H1 (cell line): ENCODE data around the gene CD247. TPM values are rescaled to one million over a fixed set of nuclear protein-coding genes. Genes with fewer than 3 reads are reported as not detected.
A peak's percentile ranks its signal among the peaks of the same experiment; 100 is the strongest.

Source experiments
- CTCF ChIA-PET: fragments of 300-600 bp; sonication (Branson Sonifier 250); formaldehyde crosslinking; loops from one replicate; lab custom pipeline; 2021; ENCODE audit not compliant: partially characterized antibody; lab: Charles Lee
- POLR2A ChIA-PET: fragments of 300-600 bp; sonication (Branson Sonifier 250); formaldehyde crosslinking; loops from one replicate; lab custom pipeline; 2021; ENCODE audit warnings: inconsistent platforms; ENCODE audit not compliant: partially characterized antibody; lab: Charles Lee
- DNase-seq, 2 experiments: peaks; one replicate each; pipeline versions ENCODE4 v3.0.0 to v3.0.0-alpha.2; 2010 to 2022; ENCODE audit warnings: low spot score in 2 of 2, low read depth in 1 of 2, mixed read lengths in 1 of 2
- FAIRE-seq: peaks from 2 replicates; lab custom pipeline; 2011; peaks lifted over from hg19 to GRCh38; lab: Jason Lieb, UNC
- H2AFZ ChIP-seq: 2 replicates; pipeline ENCODE4 v1.8.1; 2012; ENCODE audit warnings: low read length, inconsistent platforms
- H2AK5ac ChIP-seq: 2 replicates; pipeline ENCODE4 v1.6.1; 2013; ENCODE audit warnings: low read depth, low read length
- H2BK120ac ChIP-seq: replicated peaks from 2 replicates; pipeline ENCODE3; 2013; ENCODE audit warnings: low read depth, low read length, inconsistent platforms
- H2BK12ac ChIP-seq: 2 replicates; pipeline ENCODE4 v1.6.1; 2013; ENCODE audit warnings: low read depth, low read length
- H2BK15ac ChIP-seq: 2 replicates; pipeline ENCODE4 v1.6.1; 2013; ENCODE audit warnings: low read length
- H2BK20ac ChIP-seq: 2 replicates; pipeline ENCODE4 v1.6.1; 2013; ENCODE audit warnings: low read length
- H2BK5ac ChIP-seq: 2 replicates; pipeline ENCODE4 v1.6.1; 2013; ENCODE audit warnings: low read depth, low read length
- H3K14ac ChIP-seq: 2 replicates; pipeline ENCODE4 v1.6.1; 2013; ENCODE audit warnings: inconsistent platforms; ENCODE audit not compliant: insufficient read length
- H3K18ac ChIP-seq: 2 replicates; pipeline ENCODE4 v1.6.1; 2013; ENCODE audit warnings: low read length; ENCODE audit errors: extremely low read depth
- H3K23ac ChIP-seq: 2 replicates; pipeline ENCODE4 v1.6.1; 2013; ENCODE audit warnings: inconsistent platforms; ENCODE audit not compliant: insufficient read length
- H3K23me2 ChIP-seq: 2 replicates; pipeline ENCODE4 v1.6.1; 2013; ENCODE audit warnings: low read depth, low read length
- H3K27ac ChIP-seq: 2 replicates; pipeline ENCODE4 v1.6.1; 2011; ENCODE audit warnings: low read depth, low read length, inconsistent platforms
- H3K27me3 ChIP-seq, 4 experiments: replicated peaks in 1 of 4; 1 replicate in 1 of 4; 2 replicates in 3 of 4; pipeline versions ENCODE4 v1.6.1 to v1.8.1; 2011 to 2013; ENCODE audit warnings: low read length in 3 of 4, mild to moderate bottlenecking in 3 of 4, inconsistent platforms in 2 of 4, mixed read lengths in 2 of 4, moderate library complexity in 1 of 4; ENCODE audit not compliant: control insufficient read depth in 3 of 4, insufficient read depth in 3 of 4; ENCODE audit errors: extremely low read depth in 1 of 4
- H3K36me3 ChIP-seq, 4 experiments: 2 replicates each; pipeline versions ENCODE4 v1.6.1 to v1.8.1; 2011 to 2013; ENCODE audit warnings: mild to moderate bottlenecking in 4 of 4, low read length in 3 of 4, moderate library complexity in 2 of 4, control low read depth in 1 of 4, inconsistent platforms in 1 of 4; ENCODE audit not compliant: insufficient read depth in 4 of 4, control insufficient read depth in 2 of 4
- H3K4ac ChIP-seq: replicated peaks from 2 replicates; pipeline ENCODE3; 2013; ENCODE audit warnings: low read length, low read depth, mixed read lengths, inconsistent platforms; ENCODE audit not compliant: insufficient read length
- H3K4me1 ChIP-seq, 4 experiments: replicated peaks in 1 of 4; 1 replicate in 1 of 4; 2 replicates in 3 of 4; pipeline versions ENCODE4 v1.6.1 to v1.8.1; 2011 to 2013; ENCODE audit warnings: low read length in 3 of 4, inconsistent platforms in 2 of 4, mixed read lengths in 1 of 4; ENCODE audit not compliant: insufficient read depth in 4 of 4, control insufficient read depth in 3 of 4
- H3K4me2 ChIP-seq, 2 experiments: 2 replicates each; pipeline versions ENCODE4 v1.6.1 to v1.8.1; 2011 to 2013; ENCODE audit warnings: low read depth in 2 of 2, low read length in 2 of 2, control low read depth in 1 of 2, inconsistent platforms in 1 of 2, mild to moderate bottlenecking in 1 of 2; ENCODE audit not compliant: insufficient read depth in 1 of 2
- H3K4me3 ChIP-seq, 4 experiments: fragments of 200-600, 300-600 bp in 1 of 4; sonication (generic), shearing (Covaris generic), sonication (Bioruptor Twin) in 1 of 4; 2 replicates each; pipeline versions ENCODE4 v1.5.1 to v1.8.1; 2011 to 2016; ENCODE audit warnings: low read length in 4 of 4, low read depth in 3 of 4, control low read depth in 2 of 4, inconsistent platforms in 2 of 4, mild to moderate bottlenecking in 2 of 4, mixed read lengths in 1 of 4, moderate library complexity in 1 of 4; ENCODE audit not compliant: insufficient read depth in 2 of 4; ENCODE audit errors: extremely low read depth in 1 of 4
- H3K56ac ChIP-seq: replicated peaks from 2 replicates; pipeline ENCODE3; 2013; ENCODE audit warnings: low read depth, mild to moderate bottlenecking, mixed read lengths, low read length, inconsistent platforms; ENCODE audit not compliant: insufficient read length
- H3K79me1 ChIP-seq: 2 replicates; pipeline ENCODE4 v1.6.1; 2013; ENCODE audit warnings: low read depth, low read length, control low read depth
- H3K79me2 ChIP-seq, 2 experiments: 2 replicates each; pipeline versions ENCODE4 v1.6.1 to v1.8.1; 2012 to 2013; ENCODE audit warnings: low read length in 2 of 2, mild to moderate bottlenecking in 2 of 2, inconsistent platforms in 1 of 2; ENCODE audit not compliant: insufficient read depth in 2 of 2, control insufficient read depth in 1 of 2
- H3K9ac ChIP-seq, 4 experiments: replicated peaks in 1 of 4; 1 replicate in 1 of 4; 2 replicates in 3 of 4; pipeline versions ENCODE4 v1.6.1 to v1.8.1; 2011 to 2013; ENCODE audit warnings: low read depth in 3 of 4, low read length in 3 of 4, control low read depth in 2 of 4, mild to moderate bottlenecking in 2 of 4, moderate library complexity in 2 of 4, inconsistent platforms in 1 of 4; ENCODE audit errors: extremely low read depth in 1 of 4
- H3K9me3 ChIP-seq, 2 experiments: 2 replicates each; pipeline versions ENCODE4 v1.6.1 to v1.8.1; 2012 to 2013; ENCODE audit warnings: mild to moderate bottlenecking in 2 of 2, moderate library complexity in 2 of 2, control low read depth in 1 of 2, inconsistent platforms in 1 of 2, low read depth in 1 of 2, low read length in 1 of 2, mixed read lengths in 1 of 2; ENCODE audit not compliant: insufficient read depth in 2 of 2
- H4K20me1 ChIP-seq, 2 experiments: replicated peaks in 1 of 2; 2 replicates each; pipeline versions ENCODE3 to v1.8.1; 2011 to 2013; ENCODE audit warnings: inconsistent platforms in 2 of 2, low read length in 2 of 2, mild to moderate bottlenecking in 1 of 2; ENCODE audit not compliant: insufficient read depth in 2 of 2, control insufficient read depth in 1 of 2
- H4K5ac ChIP-seq: 2 replicates; pipeline ENCODE4 v1.6.1; 2013; ENCODE audit warnings: low read length, low read depth, mixed read lengths, inconsistent platforms; ENCODE audit not compliant: insufficient read length
- H4K8ac ChIP-seq: 2 replicates; pipeline ENCODE4 v1.8.0; 2013; ENCODE audit warnings: mild to moderate bottlenecking, moderate library complexity, low read length, inconsistent platforms; ENCODE audit not compliant: insufficient read depth; ENCODE audit errors: extremely low read depth
- H4K91ac ChIP-seq: replicated peaks from 2 replicates; pipeline ENCODE3; 2013; ENCODE audit warnings: low read length, mixed read lengths, inconsistent platforms; ENCODE audit not compliant: insufficient read length
- BCL11A ChIP-seq, 2 experiments: IDR thresholded peaks; one replicate each; pipeline ENCODE4 v1.6.1; 2011; ENCODE audit warnings: low read depth in 2 of 2, low read length in 2 of 2, mild to moderate bottlenecking in 2 of 2
- HDAC2 ChIP-seq, 2 experiments: fragments of 300-600 bp in 1 of 2; sonication (generic) in 1 of 2; IDR thresholded peaks; 2 replicates each; pipeline ENCODE4 v1.6.1; 2011 to 2012; ENCODE audit warnings: low read depth in 2 of 2, low read length in 2 of 2, mild to moderate bottlenecking in 2 of 2, moderate library complexity in 2 of 2, borderline replicate concordance in 1 of 2, inconsistent platforms in 1 of 2
- RXRA ChIP-seq: IDR thresholded peaks from 2 replicates; pipeline ENCODE4 v1.6.1; 2011; ENCODE audit warnings: low read depth, mild to moderate bottlenecking, low read length, moderate library complexity; ENCODE audit not compliant: insufficient read depth
- SIX5 ChIP-seq: IDR thresholded peaks from 2 replicates; pipeline ENCODE4 v1.6.1; 2011; ENCODE audit warnings: mild to moderate bottlenecking, low read depth, low read length
- WGBS, 2 experiments: shearing (Covaris generic) in 1 of 2; methylation state at CpG; one replicate each; pipeline versions ENCODE4 v1.1.6 to v1.1.7; 2013 to 2015; ENCODE audit warnings: low lambda C conversion rate in 2 of 2, mixed read lengths in 2 of 2, inconsistent platforms in 1 of 2, low coverage in 1 of 2, missing lambda C conversion rate in 1 of 2; ENCODE audit not compliant: insufficient replicate concordance in 2 of 2, insufficient coverage in 1 of 2, insufficient read length in 1 of 2; ENCODE audit errors: extremely low coverage in 1 of 2, missing lambda C conversion rate in 1 of 2; 5-methylcytosine and 5-hydroxymethylcytosine counted together
- polyA plus RNA-seq, 7 experiments: library from polyadenylated mRNA; depleted of rRNA in 3 of 7; stranded (reverse) in 5 of 7; unstranded in 2 of 7; fragments of >200 nt in 5 of 7; fragments of 200-250 nt in 2 of 7; gene quantifications; 1 replicate in 5 of 7; 2 replicates in 1 of 7; 4 replicates in 1 of 7; pipeline versions ENCODE4 v1.2.1 to v1.2.3, GENCODE V29; 2011 to 2013; ENCODE audit warnings: missing spikeins in 2 of 7, mixed read lengths in 2 of 7
- total RNA-seq: library from RNA; stranded (reverse); fragmentation: NEBNext Ultra II Directional; extraction: Animal tissue kit (Norgen Biotek cat#: 25700); gene quantifications from 2 replicates; pipeline ENCODE4 v1.2.1, GENCODE V29; 2021

The CD247 gene
- total and polyA plus RNA-seq, 2 of the 8 experiments (the other 6 are each of a cell fraction or from before 2014, with no cell fraction given): 2.0 to 2.2 TPM

DNA sequence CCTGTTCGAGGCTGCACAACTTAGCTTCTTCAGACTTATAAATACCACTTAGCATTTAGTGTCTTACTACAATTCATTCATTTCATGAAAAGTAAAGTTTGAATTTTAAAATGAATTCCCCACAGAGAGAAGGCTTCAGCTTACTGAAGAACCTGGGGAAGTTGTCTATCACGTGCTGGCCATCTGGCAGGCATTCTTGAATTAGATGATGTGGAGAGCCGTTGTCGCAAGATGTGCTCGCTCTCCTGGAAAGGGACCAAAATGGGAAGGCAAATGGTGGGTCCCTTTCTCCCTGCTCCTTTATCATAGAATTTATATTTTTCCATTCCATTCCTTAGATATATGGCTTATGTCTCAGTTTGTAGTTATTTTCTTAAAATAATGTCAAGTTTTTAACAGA lies 90.5 kb downstream of the CD247 start:
- Histone ChIP-seq H3K9me3 (no peaks in the 10 kb centered on the region), H3K4me3 (no peak overlapping the region), H4K5ac (no peak overlapping the region), H3K14ac (no peak overlapping the region), H2AFZ (no peak overlapping the region), H3K23me2 (no peaks in the 10 kb centered on the region), H3K18ac (no peak overlapping the region), H2BK5ac (no peak overlapping the region), H3K27ac (no peak overlapping the region), H3K79me1 (no peaks in the 10 kb centered on the region), H3K23ac (no peak overlapping the region), H3K56ac (no peak overlapping the region), H4K91ac (no peak overlapping the region), H3K9ac (no peak overlapping the region), H3K36me3 (0 out of 8 replicates have a peak, but pooled peaks cover 0 to 2% (median 0%) of the 10 kb centered on the region in 4 experiments), H2BK120ac (no peak overlapping the region), H2BK20ac (no peak overlapping the region), H2AK5ac (no peak overlapping the region), H3K79me2 (no peaks in the 10 kb centered on the region), H3K4me2 (no peak overlapping the region), H4K8ac (no peak overlapping the region), H2BK12ac (no peak overlapping the region), H3K4ac (no peak overlapping the region), H4K20me1 (no peaks in the 10 kb centered on the region), H3K27me3 (no peaks in the 10 kb centered on the region), H2BK15ac (no peak overlapping the region)
- POLR2A ChIA-PET: interaction anchor here (1.3 to 1.4 kb wide), 3 partner anchors 11 to 208 kb away, joined by 3 to 5 read pairs (median 4); partner anchors contain the start of gene POU2F1
- 95% methylated on average over 5 of the region's 5 CpGs; no CpG with 5 or more reads in 1 of the 2 experiments for WGBS, 2 experiments
- peak; percentile 13 for FAIRE-seq
- CTCF ChIA-PET: interaction anchor here (0.9 to 1.8 kb wide), 8 partner anchors 11 to 107 kb away, joined by 3 to 8 read pairs (median 4); no protein-coding TSS in a partner anchor
- TF ChIP-seq SIX5 (no peak), RXRA (no peak), HDAC2 (IDR thresholded peaks at IDR 0.05; ENCODE audit: borderline replicate concordance in 1 of 2, low read depth in 2 of 2, low read length in 2 of 2) (no peak), BCL11A (IDR thresholded peaks at IDR 0.05; ENCODE audit: low read depth in 2 of 2, low read length in 2 of 2) (no peak)
- TF ChIP-seq, all 59 proteins: peak for 0
- DNase-seq: no peak
- peaks cover 30 to 59% (median 35%) of the 10 kb centered on the region in 4 experiments for H3K4me1 ChIP-seq
